GM18498 (cell line): ENCODE results near the gene EDIL3.
"Not testable (repeated sequence)": the region's sequence is repeated elsewhere in the genome, so short reads cannot be mapped to it uniquely, and the experiment has no call there.

ENCODE experiments used
- ATAC-seq: cut with Tn5 transposase; IDR thresholded peaks from one replicate; pipeline ENCODE4 v1.9.1; 2021; ENCODE audit warnings: mild to moderate bottlenecking, moderate library complexity; ENCODE audit not compliant: unreplicated experiment

The EDIL3 gene

GRCh38 chr5:84378961-84379360 is 5.7 kb downstream of the EDIL3 start:
- ATAC-seq = no peak

- no peak for ATAC-seq
These were observed 6.3 kb downstream of the EDIL3 start for GRCh38 chr5:84378420-84378819.

DNA sequence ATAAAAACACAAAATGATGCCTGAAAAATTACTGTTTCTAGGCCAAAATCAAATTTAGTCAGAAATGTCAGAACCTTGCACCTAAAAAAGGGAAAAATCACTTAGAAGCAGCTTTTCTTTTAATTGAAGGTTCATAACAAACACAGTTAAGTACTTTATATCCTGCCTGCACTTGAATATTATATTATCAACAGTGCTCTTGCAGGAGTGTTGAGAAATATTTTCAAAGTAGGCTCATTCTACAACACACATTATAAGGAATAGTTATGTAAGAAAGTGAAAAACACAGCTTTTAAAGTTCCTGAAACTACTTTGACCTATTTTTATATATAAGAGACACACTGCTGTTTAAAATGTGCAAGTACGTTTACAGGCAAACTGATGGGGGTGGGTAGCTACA is 8.3 kb downstream of the EDIL3 start:
- ATAC-seq = no peak

- ATAC-seq = no peak
These were observed 10.1 kb downstream of the EDIL3 start for GRCh38 chr5:84374568-84374967.

DNA sequence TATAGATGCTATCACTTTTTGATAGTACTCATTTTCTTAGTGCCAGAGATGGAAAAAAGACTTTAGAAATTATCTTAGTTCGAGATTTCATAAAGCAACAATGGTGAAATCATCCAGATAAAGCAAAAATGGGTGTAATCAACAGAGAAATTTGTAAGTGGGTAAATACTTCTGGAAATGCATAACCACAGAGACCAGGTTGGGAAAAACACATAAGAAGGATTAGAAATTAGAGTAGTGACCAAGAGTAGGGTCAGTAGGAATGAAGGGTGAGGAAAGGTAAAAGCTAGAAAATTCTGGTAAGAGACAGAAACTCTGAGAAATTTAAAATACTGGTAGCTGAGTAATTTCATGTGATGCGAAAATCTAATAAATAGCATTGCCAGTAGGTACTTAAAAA is 11.2 kb downstream of the EDIL3 start:
- ATAC-seq = no peak

DNA sequence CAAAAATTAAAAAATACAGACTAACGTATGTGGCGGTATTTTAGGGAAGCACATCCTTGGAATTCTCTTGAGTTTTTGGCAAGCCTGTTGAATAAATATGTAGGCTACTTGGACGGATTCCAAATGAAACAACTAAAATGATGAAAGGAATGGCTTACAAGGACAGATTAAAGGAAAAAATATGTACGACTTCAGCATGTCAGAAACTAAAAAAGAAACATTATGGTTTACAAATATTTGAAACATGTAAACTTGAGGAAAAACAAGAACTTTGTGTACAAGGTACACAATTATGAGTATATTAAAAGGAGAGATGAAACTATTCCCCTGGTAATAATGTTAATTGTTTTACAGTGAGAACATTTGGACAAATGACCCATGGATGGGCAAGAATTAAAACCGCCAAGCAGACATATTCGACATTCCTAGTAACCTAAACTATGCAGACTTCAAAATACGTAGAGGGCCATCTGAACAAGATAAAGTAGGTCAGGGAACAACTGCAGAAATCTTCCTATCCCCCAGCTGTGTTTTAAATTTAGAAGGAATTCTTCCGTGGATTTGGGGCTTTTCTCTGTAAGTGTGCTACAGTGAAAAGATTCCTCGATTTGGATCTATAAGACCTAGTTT is 12.5 kb downstream of the EDIL3 start:
- ATAC-seq = no peak

DNA sequence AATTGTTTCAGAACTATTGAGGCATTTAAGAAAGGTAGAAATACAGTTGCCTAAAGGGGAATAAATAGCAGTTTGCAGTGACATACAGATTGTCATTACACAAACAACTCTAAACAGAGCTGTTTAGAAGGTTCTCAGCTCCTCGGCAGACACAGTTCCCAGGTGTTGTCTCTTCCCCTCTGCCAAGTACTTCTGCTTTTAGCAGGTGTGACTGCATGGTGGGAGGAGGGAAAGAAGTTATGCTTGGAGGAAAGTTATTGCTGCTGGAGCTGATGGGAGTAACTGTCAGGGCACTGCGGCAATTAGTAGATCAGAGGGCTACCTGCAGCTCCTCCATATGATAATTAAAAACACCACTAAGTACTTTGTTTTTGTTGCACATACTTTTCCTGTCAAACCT is 14.5 kb downstream of the EDIL3 start:
- ATAC-seq = no peak

- ATAC-seq = no peak
These were observed 20.6 kb downstream of the EDIL3 start for GRCh38 chr5:84364043-84364442.

- no peak for ATAC-seq
These were observed 22.5 kb downstream of the EDIL3 start for GRCh38 chr5:84362061-84362720.

DNA sequence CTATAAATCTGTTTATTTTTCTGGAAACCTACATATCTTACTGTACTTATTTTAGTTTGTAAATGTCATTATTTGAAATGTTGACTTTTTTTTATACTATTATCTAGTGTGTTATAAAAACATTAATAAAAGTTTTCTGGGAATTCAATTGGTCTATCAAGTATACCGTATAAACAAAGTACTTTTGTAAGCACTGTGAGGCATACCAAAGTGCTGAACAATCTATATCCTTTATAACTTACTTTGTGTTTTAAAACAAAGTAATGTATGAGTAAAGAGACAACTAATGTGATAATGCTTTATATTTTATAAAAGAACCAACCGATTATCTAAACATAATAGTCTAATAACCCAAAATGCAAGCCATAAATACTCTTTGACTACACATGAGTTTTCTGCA is 23.1 kb downstream of the EDIL3 start:
- no peak for ATAC-seq

DNA sequence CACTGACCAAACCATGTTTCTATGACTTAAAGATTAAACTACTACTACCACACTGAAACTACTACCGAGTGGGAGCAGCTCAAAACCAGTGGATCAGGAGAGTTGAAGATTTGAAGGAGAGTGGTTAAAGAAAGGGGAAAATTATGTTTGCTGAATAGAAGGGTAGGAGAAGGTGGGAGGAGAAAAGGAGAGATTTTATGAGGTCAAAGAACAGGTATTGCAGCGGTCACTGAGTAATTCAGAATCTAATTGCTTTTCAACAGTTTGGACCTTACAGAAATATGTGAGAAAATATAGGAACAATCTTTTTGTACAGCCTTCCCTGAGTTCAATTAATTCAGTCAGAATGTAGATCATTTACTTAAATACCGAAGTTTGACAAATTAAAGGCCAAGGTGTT is 24.6 kb downstream of the EDIL3 start:
- no peak for ATAC-seq

- no peak for ATAC-seq
These were observed 30.6 kb downstream of the EDIL3 start for GRCh38 chr5:84354101-84354500.

GRCh38 chr5:84344788-84345187 is 39.9 kb downstream of the EDIL3 start:
- no peak for ATAC-seq

DNA sequence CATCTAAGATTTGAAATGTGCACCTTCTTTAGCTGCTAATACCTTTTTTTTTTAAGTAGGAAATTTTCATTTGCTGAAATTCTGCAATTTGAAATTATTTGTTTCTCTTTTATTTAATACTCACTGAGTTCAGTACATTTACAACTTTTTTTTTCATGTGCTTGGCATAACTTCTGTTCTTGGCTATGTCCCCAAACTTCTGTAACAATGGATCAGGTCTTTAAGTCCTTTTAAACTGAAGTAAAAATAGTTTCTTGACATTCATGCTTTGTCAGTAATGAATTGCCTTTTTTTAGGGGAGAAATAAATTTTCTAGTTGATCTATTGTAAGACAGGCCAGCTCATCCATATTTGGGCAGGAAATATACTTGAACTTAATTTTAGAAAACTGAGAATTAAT is 41.5 kb downstream of the EDIL3 start:
- ATAC-seq = no peak

GRCh38 chr5:84332106-84332505 is 52.6 kb downstream of the EDIL3 start:
- no peak for ATAC-seq

- no peak for ATAC-seq
These were observed 57.1 kb downstream of the EDIL3 start for GRCh38 chr5:84327591-84327990.

DNA sequence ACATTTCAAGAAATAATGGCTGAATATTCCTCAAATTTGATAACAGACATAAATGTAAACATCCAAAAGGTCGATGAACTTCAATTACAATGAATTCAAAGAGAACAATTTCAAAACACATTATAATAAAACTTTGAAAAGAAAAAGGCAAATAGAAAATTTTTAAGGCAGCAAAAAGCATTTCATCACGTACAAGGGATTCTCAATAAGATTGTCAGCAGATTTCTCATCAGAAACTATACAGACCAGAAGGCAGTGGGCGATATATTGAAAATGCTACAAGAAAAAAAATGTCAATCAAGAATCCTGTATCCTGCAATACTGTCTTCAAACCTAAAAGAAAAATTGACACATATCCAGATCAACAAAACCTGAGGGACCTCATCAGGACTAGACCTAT is 62.0 kb downstream of the EDIL3 start:
- no peak for ATAC-seq

DNA sequence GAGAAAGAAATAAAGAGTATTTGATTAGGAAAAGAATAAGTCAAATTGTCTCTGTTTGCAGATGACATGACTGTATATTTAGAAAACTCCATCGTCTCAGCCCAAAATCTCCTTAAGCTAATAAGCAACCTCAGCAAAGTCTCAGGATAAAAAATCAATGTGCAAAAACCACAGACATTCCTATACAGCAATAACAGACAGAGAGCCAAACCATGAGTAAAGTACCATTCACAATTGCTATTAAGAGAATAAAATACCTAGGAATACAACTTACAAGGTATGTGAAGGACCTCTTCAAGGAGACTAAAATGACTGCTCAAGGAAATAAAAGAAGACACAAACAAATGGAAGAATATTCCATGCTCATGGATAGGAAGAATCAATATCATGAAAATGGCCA is 66.9 kb downstream of the EDIL3 start:
- not testable (repeated sequence) for ATAC-seq

GRCh38 chr5:84312280-84312679 is 72.4 kb downstream of the EDIL3 start:
- ATAC-seq = not testable (repeated sequence)

DNA sequence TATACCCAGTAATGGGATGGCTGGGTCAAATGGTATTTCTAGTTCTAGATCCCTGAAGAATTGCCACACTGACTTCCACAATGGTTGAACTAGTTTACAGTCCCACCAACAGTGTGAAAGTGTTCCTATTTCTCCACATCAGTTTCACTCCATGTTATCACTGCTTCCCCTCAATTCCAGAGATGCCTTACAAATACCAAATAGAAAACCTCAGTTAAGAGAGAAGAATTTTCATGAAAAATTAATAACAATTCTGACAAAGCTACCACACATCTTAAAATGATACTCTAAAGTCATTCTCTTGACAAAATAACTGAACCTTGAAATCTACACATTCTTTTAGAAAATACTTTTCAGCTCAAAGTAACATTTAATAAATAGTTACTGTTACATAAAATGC is 74.8 kb downstream of the EDIL3 start:
- not testable (repeated sequence) for ATAC-seq

GRCh38 chr5:84306601-84307000 is 78.1 kb downstream of the EDIL3 start:
- ATAC-seq = no peak

GRCh38 chr5:84304599-84304998 is 80.1 kb downstream of the EDIL3 start:
- ATAC-seq = no peak

DNA sequence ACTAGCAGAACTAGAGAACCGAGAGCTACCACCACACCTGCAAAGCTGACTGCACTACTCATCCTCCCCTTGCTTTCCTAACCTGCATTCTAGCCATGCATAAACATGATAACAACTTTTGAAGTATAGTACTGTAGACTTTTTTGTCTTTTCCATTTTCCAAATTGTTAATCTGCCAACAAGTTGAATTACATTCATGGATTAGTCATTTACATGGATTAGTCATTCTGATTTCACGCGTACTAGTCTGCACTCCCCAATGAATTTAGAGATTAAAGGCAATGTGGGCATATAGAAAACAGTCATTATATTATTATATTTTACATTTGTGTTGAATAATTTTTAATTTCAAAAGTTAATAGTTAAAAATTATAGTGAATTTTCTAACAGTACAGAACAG is 81.4 kb downstream of the EDIL3 start:
- no peak for ATAC-seq
